GM19099 (cell line): ENCODE data around the gene ADCY5.

Source experiments
- POLR2A ChIP-seq: IDR thresholded peaks from 3 replicates; pipeline ENCODE4 v1.6.1; 2011; ENCODE audit warnings: low read depth; ENCODE audit not compliant: insufficient read length; ENCODE audit errors: extremely low read depth

The ADCY5 gene

GRCh38 chr3:123409443-123410148 is 39.3 kb downstream of the ADCY5 start:
- TF ChIP-seq POLR2A, result no peak

- TF ChIP-seq POLR2A, result no peak
Observed at GRCh38 chr3:123406598-123406997, 42.3 kb downstream of the ADCY5 start.

DNA sequence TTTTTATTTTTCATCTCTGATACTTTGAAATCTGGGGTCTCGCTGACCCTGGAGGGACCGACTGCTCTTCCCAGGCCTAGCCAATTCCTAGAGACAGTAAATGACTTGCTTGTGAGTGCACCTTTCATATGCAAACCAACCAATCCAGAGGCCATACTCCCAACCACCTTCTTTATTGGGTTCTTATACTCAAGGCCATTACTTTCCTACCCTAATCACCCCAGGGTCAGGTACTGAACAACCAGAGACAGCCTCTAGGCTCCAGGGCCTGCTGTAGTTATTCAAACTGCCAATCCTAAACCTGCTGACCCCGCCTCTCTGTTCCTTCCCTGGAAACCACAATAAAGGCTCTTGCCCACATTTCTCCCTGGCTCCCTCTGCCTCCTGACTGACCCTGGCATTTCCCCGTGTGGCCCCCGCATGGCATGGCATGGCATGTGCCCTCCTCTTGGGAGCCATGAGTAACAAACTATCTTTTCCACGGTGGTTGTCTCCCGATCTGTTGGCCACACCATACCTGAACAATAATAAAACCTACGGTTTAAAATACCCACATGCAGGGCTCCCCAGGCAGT is 42.9 kb downstream of the ADCY5 start:
- no peak for TF ChIP-seq POLR2A

DNA sequence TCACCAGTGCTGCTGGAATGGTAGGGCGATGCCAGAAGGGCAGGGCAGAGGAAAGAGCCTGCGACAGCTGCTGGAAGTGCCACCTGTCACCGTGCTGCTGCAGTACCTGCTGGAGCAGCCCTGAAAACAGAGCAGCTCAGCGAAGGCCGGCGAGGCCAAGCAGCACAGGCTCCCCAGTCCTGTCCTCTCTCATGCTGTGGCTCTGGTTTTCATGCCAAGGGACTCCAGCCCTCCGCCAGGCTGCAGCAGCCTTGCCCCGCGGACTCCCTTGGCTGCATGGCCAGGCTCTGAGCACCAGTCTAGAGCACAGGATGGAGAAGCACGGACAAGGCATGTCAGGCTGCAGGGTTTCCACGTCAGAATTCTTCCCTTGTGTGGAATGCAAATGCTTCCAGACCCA is 43.9 kb downstream of the ADCY5 start:
- no peak for TF ChIP-seq POLR2A

- TF ChIP-seq POLR2A, result no peak
Observed at GRCh38 chr3:123404391-123404790, 44.5 kb downstream of the ADCY5 start.

DNA sequence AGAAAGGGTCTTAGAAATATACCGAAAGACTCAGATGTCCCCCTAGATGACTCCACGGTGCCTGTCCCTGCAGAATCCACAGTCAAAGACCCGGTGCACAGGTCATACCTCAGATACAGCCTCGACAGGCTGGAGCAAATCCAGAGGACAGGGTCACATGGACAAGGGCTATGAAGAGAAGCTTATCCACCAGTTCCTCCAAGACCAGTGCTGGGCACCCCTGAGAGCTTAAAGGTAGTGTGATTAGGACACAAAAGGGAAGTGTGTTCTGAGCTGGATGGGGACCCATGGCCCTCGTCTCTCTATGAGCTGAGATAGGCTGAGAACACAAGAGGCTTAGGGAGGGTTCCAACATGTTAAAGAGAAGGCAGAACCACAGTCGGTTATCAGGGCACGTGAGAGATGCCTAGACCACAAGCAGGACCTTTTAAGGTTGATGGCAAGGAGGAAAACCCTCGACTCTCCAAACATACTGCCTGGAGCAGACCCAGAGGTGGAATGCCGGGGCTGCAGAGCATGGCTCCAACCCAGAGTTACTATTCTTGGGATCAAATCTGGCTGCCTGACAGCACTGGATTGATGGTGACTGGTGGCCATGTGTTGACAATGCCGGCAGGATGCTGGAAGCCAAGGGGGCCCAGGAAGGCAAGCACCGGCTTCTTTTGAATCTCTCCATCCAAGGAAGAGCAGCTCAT is 46.9 kb downstream of the ADCY5 start:
- no peak for TF ChIP-seq POLR2A

GRCh38 chr3:123400169-123400568 is 48.7 kb downstream of the ADCY5 start:
- no peak for TF ChIP-seq POLR2A

DNA sequence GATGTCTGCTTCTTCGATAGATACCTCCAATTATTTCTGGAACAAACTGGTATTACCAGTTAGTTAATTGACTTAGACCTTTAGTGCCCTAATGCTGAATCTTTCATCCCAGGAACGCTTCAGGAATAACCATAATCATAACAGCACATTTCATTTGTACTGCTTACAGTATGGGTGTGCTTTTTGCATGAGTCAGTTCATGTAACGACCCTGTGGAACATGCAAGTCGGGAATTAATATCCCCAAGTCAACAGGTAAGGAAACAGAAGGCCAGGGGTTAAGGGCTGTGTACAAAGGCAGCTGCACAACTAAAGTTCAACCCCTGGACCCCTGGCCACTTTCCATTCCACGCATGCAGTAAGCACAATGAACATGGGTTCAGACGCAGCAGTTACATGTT is 49.2 kb downstream of the ADCY5 start:
- no peak for TF ChIP-seq POLR2A

- no peak for TF ChIP-seq POLR2A
Observed at GRCh38 chr3:123397921-123398785, 50.7 kb downstream of the ADCY5 start.

GRCh38 chr3:123397050-123397590 is 51.8 kb downstream of the ADCY5 start:
- no peak for TF ChIP-seq POLR2A

DNA sequence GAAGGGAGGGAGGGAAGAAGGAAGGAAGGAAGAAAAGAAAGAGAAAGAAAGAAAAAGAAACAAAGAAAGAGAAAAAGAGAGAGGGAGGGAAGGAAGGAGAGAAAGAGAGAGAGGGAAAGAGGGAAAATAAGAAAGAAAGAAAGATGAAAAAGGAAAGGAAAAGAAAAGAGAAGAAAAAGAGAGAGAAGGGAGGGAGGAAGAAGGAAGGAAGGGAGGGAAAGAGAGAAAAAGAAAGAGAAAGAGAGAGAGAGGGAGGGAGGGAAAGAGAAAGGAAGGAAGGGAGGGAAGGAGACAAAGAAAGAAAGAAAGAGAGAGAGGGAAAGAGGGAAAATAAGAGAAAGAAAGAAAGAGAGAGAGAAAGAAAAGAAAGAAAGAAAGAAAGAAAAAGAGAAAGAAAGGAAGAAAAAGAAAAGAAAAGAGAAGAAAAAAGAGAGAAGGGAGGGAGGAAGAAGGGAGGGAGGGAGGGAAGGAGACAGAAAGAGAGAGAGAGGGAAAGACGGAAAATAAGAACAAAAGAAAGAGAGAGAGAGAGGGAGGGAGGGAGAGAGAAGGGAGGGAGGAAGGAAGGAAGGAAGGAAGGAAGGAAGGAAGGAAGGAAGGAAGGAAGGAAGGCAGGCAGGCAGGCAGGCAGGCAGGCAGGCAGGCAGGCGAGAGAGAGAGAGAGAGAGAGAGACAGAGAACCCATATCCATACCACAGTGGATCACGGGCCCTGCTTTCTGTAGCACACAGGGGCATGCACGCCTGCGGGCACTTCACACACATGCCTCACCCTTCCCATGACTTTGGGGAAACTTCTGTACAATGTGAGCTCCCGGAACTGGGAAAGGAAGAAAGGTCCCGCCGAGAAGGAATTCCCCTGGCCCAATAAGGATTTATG is 52.5 kb downstream of the ADCY5 start:
- TF ChIP-seq POLR2A, result no peak

DNA sequence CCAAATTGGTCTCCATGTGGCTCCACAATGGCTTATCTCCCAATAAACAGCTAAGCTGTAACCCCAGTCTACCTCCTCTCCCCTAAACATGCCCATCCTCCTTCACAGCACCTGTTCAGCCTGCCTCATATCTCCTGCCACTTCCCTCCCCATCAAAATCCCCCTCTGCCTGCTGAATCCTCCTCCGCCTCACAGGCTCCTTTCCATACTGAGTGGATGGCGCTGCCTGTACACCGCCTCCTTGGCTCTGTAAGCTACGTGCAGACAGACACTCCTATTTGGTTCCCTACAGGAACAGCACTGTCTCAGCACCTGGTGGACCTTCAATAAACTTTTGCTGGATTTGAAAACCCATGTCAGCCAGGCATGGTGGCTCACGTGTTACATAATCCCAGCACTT is 53.7 kb downstream of the ADCY5 start:
- no peak for TF ChIP-seq POLR2A

DNA sequence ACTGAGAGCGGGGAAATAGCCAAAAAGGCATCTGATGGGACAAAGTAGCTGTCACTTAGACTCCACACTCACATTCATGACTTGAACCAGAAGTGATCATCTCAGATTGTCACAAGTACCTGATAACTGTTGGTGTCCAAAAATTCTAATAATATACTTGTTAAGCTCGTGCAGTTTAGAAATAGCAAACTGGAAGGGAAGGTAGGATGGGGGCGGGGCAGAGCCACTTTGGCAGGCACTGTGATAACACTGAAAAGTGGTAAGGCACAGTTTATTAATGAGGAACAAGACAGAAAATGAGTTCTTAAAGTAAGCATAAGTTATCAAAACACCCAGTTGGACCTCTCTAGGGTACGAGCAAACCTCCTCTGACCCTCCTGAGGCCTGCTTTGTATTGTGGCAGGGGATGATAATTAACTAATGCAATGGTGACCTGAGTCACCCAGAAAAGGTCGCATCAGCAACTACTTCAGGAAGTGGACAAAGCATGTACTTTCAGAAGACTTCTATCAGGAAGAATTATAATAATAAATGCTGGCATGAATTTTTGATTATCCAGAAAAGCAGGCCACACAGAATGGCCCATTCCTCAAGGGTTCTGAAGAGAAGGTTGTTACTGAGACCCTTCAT is 54.4 kb downstream of the ADCY5 start:
- no peak for TF ChIP-seq POLR2A
